Gastrocnemius medialis (tissue), 4 donors: ENCODE measurements around the gene OTC. TPM values are rescaled to one million over a fixed set of nuclear protein-coding genes. Genes with fewer than 3 reads are reported as not detected.

Source experiments
- ATAC-seq, 2 donors: fragments of 150-250 bp; one replicate each; pipeline ENCODE4 v1.9.1; 2016
- DNase-seq, 2 donors: peaks; one replicate each; pipeline ENCODE4 v3.0.0-alpha.2; 2019
- H3K27ac ChIP-seq, 4 donors: fragments of 200-600 bp; sonication (generic); 1 replicate in 1 of 4; 2 replicates in 3 of 4; pipeline ENCODE4 v1.5.1; 2016 to 2018; ENCODE audit warnings: mild to moderate bottlenecking in 2 of 4, moderate library complexity in 1 of 4
- H3K27me3 ChIP-seq, 3 donors: fragments of 200-600 bp; sonication (generic) in 2 of 3; 1 replicate in 1 of 3; 2 replicates in 2 of 3; pipeline versions ENCODE4 v1.5.1 to v1.6.0; 2016 to 2019; ENCODE audit warnings: mild to moderate bottlenecking in 1 of 3, moderate library complexity in 1 of 3
- H3K36me3 ChIP-seq, 2 donors: fragments of 200-600 bp; sonication (generic) in 1 of 2; one replicate each; pipeline ENCODE4 v1.5.1; 2017 to 2018
- H3K4me1 ChIP-seq, 2 donors: fragments of 200-600 bp; sonication (generic) in 1 of 2; one replicate each; pipeline ENCODE4 v1.5.1; 2016 to 2017; ENCODE audit warnings: mild to moderate bottlenecking in 2 of 2
- H3K4me3 ChIP-seq, 4 donors: fragments of 200-600 bp; sonication (generic) in 3 of 4; 1 replicate in 1 of 4; 2 replicates in 3 of 4; pipeline ENCODE4 v1.5.1; 2016 to 2019; ENCODE audit warnings: mild to moderate bottlenecking in 2 of 4
- H3K9me3 ChIP-seq, 3 donors: fragments of 200-600 bp; sonication (generic) in 2 of 3; 1 replicate in 1 of 3; 2 replicates in 2 of 3; pipeline ENCODE4 v1.5.1; 2016 to 2019
- POLR2A ChIP-seq, 2 donors: fragments of 450-650 bp; IDR thresholded peaks; one replicate each; pipeline ENCODE4 v1.6.1; 2017; ENCODE audit warnings: antibody characterized with exemption in 2 of 2, mild to moderate bottlenecking in 2 of 2, moderate library complexity in 2 of 2
- in situ Hi-C, 4 donors: fragments of 200-750 bp; cut with MboI; loops; one replicate each; pipeline versions ENCODE4 v1.15.0 to v1.8.0; 2017; ENCODE audit warnings: low sequenced_read_pairs in 4 of 4
- intact Hi-C: fragments of 100-400 bp; cut with DNase I; formaldehyde crosslinking; loops from one replicate; pipeline ENCODE4 v1.15.1; 2023; ENCODE audit warnings: low total_unique reads
- total RNA-seq, 4 donors: library from RNA; depleted of rRNA; stranded (reverse); fragments of >200 nt; gene quantifications; one replicate each; pipeline versions ENCODE4 v1.1.0 to v1.2.3, GENCODE V29; 2016
- TF ChIP-seq, protein P1 (sequence below), 5 experiments: fragments of 450-650 bp in 3 of 5; fragments of 200-600 bp in 2 of 5; sonication (generic) in 2 of 5; IDR thresholded peaks in 4 of 5; conservative IDR thresholded peaks in 1 of 5; 1 replicate in 4 of 5; 2 replicates in 1 of 5; pipeline ENCODE4 v1.5.1; 2016 to 2019; ENCODE audit warnings: antibody characterized with exemption in 5 of 5, mild to moderate bottlenecking in 3 of 5, moderate library complexity in 3 of 5

The OTC gene
- total RNA-seq, 4 donors from 2014 or later, result 0.27 TPM; not detected in 3

DNA sequence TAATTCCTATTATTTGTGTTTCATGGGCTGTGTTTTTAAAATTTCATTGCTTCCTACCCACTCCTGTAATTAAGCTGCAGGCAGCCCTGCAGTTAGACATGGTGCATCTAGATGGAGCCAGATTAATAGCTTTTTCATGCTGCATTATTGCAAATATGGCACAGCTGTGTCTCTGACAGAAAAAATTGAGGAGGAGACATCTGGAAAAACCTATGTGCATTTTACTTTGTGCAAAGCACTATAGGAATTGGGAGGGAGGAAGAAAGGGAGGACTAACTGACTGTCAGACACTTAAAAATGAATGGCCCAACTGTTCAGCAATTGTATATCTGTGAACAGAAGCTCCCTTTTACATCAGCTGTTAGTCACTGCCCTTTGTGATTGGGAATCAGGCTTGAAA, 17.0 kb upstream of the OTC start:
- peaks cover 0 to 6% (median 0%) of the 10 kb centered on the region in 3 donors for H3K27me3 ChIP-seq
- H3K4me3 ChIP-seq, result no peak overlapping the region
- intact Hi-C loops (no loop called here), in situ Hi-C loops (no loop called here)
- DNase-seq (no peak), ATAC-seq (no peak)
- TF ChIP-seq, protein P1, sequence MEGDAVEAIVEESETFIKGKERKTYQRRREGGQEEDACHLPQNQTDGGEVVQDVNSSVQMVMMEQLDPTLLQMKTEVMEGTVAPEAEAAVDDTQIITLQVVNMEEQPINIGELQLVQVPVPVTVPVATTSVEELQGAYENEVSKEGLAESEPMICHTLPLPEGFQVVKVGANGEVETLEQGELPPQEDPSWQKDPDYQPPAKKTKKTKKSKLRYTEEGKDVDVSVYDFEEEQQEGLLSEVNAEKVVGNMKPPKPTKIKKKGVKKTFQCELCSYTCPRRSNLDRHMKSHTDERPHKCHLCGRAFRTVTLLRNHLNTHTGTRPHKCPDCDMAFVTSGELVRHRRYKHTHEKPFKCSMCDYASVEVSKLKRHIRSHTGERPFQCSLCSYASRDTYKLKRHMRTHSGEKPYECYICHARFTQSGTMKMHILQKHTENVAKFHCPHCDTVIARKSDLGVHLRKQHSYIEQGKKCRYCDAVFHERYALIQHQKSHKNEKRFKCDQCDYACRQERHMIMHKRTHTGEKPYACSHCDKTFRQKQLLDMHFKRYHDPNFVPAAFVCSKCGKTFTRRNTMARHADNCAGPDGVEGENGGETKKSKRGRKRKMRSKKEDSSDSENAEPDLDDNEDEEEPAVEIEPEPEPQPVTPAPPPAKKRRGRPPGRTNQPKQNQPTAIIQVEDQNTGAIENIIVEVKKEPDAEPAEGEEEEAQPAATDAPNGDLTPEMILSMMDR (IDR thresholded peaks at IDR 0.05 in 4 of 5, conservative IDR thresholded peaks at IDR 0.05 in 1 of 5), result no peak
- no peak for TF ChIP-seq POLR2A (IDR thresholded peaks at IDR 0.05)
- H3K9me3 ChIP-seq, result no peaks in the 10 kb centered on the region
- H3K36me3 ChIP-seq, result no peaks in the 10 kb centered on the region
- H3K27ac ChIP-seq, result no peak overlapping the region
- H3K4me1 ChIP-seq, result no peaks in the 10 kb centered on the region

DNA sequence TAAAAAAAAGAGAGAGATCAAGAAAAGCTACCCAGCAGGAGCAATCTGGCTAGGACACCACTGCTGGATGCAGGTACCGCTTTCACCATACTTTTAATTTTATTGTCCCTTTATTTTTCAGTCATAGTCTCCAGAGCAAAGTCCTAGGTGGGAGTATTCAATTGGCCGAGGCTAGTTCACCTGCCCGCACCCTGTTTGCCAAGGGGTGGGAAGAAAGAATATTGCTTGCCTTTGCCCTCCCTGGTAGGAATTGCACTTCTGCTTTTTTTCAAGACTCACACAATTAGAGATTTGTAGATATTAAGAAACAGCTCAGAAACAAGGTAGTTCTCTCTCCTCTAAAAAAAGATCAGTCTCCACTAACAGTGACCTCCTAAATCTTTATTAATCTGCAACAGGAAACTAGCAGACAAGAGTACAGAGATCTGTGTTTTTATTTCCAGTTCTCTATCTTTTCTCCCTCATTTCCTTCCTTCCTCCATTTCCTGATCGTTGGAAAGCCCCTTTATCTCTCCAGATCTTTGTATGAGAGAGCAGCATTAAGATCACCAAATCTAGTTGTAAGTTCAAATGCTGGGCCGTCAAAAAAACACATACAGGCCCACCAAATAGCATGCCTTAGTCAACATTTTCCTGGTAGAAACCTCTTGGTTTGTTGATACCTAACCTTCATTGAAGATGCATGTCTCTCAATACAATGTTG, 15.7 kb upstream of the OTC start:
- no peak for DNase-seq
- H3K27ac ChIP-seq, result no peak overlapping the region
- H3K4me3 ChIP-seq, result no peak overlapping the region
- ATAC-seq, result no peak
- no peaks in the 10 kb centered on the region for H3K36me3 ChIP-seq
- H3K9me3 ChIP-seq, result no peaks in the 10 kb centered on the region
- TF ChIP-seq, protein P1 (IDR thresholded peaks at IDR 0.05 in 4 of 5, conservative IDR thresholded peaks at IDR 0.05 in 1 of 5), result no peak
- no peak for TF ChIP-seq POLR2A (IDR thresholded peaks at IDR 0.05)
- intact Hi-C loops (no loop called here), in situ Hi-C loops (no loop called here)
- peaks cover 0 to 6% (median 0%) of the 10 kb centered on the region in 3 donors for H3K27me3 ChIP-seq
- H3K4me1 ChIP-seq, result no peaks in the 10 kb centered on the region

DNA sequence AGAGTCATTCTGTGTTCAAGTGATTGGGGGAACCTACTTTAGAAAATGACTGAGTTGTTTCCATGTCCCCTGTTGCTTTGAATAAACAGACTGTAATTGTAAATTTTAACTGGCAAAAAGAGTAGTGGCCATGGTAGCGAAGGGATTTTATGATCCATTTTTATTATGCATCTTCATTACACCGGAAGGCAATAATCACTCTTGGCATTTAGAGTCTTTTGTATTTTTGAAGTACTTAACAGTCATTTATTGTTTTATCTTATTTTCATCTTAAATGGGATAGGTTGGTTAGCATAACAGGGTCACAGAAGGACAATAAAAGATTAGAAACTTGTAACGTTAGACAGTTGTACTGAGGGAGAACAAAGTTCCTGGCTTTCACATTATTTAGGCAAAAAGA, 11.0 kb upstream of the OTC start:
- no peak overlapping the region for H3K27ac ChIP-seq
- no peaks in the 10 kb centered on the region for H3K4me1 ChIP-seq
- intact Hi-C loops (no loop called here), in situ Hi-C loops (no loop called here)
- TF ChIP-seq POLR2A (IDR thresholded peaks at IDR 0.05), result no peak
- TF ChIP-seq, protein P1 (IDR thresholded peaks at IDR 0.05 in 4 of 5, conservative IDR thresholded peaks at IDR 0.05 in 1 of 5), result no peak
- H3K36me3 ChIP-seq, result no peaks in the 10 kb centered on the region
- ATAC-seq (no peak), DNase-seq (no peak)
- H3K27me3 ChIP-seq, result no peaks in the 10 kb centered on the region
- no peaks in the 10 kb centered on the region for H3K9me3 ChIP-seq
- no peak overlapping the region for H3K4me3 ChIP-seq

DNA sequence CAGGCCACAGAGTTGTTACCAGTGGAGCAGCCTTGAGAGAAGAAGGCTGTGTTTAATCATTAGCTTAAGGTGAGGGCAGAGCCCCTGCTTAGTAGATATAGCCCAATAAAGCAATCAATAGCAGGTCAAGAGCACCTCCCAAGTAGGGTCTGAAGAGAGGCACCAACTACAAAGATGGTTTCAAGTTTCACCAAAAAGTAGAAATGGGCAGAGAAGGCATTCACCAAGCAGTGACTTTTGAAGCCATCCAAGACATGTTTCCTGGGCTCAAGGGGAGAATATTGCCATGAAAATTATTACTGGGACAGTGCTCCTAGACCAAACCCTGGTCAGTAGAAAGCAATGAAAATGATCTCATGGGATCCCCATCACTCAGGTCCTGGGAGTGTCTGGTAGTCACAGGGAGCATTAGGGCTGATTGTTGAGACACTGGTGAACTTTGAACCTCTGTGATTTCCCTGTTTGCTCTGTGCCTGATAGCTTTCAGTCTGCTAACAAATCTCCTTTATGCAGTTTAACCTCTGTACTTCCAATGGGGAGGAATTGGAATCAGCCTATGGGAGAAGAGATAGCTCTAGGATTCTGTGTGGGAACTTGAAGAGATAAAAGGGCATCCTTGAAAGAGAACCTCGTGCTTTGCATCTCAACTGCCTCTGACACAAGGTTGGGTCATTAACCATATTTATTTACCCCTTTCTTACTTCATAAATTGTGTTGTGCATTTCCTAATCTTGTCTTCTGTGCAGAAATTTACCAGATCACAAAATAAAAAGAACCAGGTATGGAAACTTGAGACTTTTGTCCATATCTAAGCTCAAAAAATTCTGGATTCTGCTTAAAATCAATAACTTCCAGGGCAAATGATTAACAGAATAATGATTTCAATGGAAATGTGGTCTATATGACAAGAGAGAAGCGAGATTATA, 9.3 kb upstream of the OTC start:
- no peaks in the 10 kb centered on the region for H3K4me1 ChIP-seq
- no peak overlapping the region for H3K4me3 ChIP-seq
- in situ Hi-C loops, result no loop called here
- no peak for ATAC-seq
- intact Hi-C loops, result no loop called here
- H3K27ac ChIP-seq, result no peak overlapping the region
- H3K9me3 ChIP-seq, result no peaks in the 10 kb centered on the region
- no peak for DNase-seq
- H3K36me3 ChIP-seq, result no peaks in the 10 kb centered on the region
- no peaks in the 10 kb centered on the region for H3K27me3 ChIP-seq
- TF ChIP-seq, protein P1 (IDR thresholded peaks at IDR 0.05 in 4 of 5, conservative IDR thresholded peaks at IDR 0.05 in 1 of 5), result no peak
- TF ChIP-seq POLR2A (IDR thresholded peaks at IDR 0.05), result no peak
